GM12864 (cell line): ENCODE data around the gene PRDX5.
A peak's percentile ranks its signal among the peaks of the same experiment; 100 is the strongest.

Source experiments
- DNase-seq: peaks from one replicate; pipeline ENCODE4 v3.0.0-alpha.2; 2011; ENCODE audit warnings: low read depth
- H3K4me3 ChIP-seq: 2 replicates; pipeline ENCODE4 v1.5.1; 2011; ENCODE audit warnings: mild to moderate bottlenecking, low read depth, low read length, control low read depth
- TF ChIP-seq, protein P1 (sequence below): IDR thresholded peaks from 2 replicates; pipeline ENCODE4 v1.5.1; 2011; ENCODE audit warnings: low read depth, mild to moderate bottlenecking, moderate library complexity, low read length, control low read depth, inconsistent platforms; ENCODE audit errors: missing control alignments

The PRDX5 gene

DNA sequence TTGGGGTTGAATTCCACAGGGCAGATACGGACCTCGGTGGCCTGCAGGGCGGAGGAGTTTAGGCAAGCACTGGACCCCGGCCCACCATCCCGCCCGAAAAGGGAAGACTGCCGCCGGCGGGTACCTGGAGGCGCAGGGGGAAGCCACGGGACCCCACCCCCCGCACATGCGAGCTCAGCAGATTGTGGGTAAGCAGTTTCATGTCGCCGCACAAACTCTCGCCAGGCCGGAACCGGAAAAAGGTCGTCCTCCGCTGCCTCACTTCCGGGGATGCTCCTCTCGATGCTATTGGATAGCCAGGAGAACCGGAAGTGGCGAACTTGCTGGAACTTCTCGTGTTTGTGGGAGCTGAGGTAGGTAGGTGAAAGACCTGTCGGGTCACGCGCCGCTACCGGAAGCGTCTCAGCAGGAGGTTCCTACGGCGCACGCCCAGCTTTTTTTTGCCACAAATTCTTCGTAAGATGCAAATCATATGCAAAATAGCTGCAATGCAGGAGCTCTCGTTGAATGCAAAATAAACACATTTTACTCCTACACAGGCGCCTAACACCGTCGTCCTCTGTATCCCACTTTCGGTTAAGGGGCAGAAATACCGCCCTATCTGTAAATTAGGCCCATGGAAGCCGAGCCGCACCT is 478 bp upstream of the PRDX5 start, which contains the start of gene TRMT112:
TSS of gene TRMT112 (minus strand) at position 235 of the 636 bp plus-strand sequence. CDS start at position 202, 33 bp downstream.
- H3K4me3 ChIP-seq = peak within 1 kb of the TSS; percentile 91
- DNase-seq = peak; percentile 99
- TF ChIP-seq, protein P1, sequence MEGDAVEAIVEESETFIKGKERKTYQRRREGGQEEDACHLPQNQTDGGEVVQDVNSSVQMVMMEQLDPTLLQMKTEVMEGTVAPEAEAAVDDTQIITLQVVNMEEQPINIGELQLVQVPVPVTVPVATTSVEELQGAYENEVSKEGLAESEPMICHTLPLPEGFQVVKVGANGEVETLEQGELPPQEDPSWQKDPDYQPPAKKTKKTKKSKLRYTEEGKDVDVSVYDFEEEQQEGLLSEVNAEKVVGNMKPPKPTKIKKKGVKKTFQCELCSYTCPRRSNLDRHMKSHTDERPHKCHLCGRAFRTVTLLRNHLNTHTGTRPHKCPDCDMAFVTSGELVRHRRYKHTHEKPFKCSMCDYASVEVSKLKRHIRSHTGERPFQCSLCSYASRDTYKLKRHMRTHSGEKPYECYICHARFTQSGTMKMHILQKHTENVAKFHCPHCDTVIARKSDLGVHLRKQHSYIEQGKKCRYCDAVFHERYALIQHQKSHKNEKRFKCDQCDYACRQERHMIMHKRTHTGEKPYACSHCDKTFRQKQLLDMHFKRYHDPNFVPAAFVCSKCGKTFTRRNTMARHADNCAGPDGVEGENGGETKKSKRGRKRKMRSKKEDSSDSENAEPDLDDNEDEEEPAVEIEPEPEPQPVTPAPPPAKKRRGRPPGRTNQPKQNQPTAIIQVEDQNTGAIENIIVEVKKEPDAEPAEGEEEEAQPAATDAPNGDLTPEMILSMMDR = no peak

DNA sequence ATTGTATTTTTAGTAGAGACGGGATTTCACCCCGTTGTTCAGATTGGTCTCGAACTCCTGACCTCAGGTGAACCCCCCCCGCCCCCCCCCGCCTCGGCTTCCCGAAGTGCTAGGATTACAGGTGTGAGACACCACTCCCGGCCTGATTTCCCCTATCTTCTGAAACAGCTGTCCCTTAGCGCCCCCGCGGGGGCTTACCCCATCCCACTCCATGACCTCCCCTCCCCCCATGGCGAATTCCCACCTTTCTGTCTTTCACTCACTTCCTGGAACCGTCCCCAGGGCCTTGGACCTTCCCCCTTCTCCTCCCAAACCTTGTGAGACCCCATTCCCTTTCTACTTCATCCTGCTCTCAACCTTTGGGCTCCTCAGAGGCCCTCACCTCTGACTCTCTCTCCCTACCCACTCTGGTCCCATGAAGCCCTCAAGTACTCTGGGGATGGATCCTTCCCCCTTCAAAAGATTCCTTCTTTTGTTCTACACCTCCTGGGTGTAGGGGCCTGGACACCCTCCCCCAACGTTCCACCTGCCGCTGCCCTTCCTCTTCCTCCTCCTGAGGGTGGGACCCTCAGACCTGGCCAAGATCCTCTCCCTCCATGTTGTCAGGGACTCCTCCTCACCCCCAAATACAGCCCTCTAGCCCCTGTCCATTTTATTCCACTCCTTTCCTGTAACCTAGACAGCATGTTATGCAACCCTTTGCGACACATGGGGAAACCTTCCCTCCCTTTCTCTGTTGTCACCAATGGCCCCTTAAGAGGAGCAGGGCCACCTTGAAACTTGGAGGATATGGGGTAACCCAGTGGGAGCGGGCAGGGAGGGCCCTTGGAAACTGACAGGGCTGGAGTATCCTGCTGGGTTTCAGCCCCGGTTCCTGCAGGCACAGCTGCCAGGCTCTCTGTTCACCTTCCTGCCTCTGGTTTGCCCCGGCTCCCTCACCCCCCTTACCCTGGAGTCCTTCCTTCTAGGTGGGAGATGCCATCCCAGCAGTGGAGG is 1.1 kb downstream of the PRDX5 start:
- H3K4me3 ChIP-seq = peak overlapping the region; percentile 91
- TF ChIP-seq, protein P1 = no peak
- no peak for DNase-seq

DNA sequence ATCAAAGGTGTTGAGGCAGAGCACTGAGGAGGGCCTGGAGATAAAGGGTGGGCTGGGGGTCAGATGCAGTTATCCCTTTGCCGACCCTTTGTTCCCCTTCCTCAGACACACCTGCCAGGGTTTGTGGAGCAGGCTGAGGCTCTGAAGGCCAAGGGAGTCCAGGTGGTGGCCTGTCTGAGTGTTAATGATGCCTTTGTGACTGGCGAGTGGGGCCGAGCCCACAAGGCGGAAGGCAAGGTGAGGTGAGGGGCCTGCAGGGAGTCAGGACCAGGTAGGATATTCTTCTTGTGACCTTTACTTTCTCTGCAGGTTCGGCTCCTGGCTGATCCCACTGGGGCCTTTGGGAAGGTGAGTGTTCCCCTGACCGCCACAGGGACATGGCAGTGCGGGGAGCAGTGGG is 2.6 kb downstream of the PRDX5 start:
- TF ChIP-seq, protein P1 = no peak
- DNase-seq = no peak
- H3K4me3 ChIP-seq = no peak overlapping the region

DNA sequence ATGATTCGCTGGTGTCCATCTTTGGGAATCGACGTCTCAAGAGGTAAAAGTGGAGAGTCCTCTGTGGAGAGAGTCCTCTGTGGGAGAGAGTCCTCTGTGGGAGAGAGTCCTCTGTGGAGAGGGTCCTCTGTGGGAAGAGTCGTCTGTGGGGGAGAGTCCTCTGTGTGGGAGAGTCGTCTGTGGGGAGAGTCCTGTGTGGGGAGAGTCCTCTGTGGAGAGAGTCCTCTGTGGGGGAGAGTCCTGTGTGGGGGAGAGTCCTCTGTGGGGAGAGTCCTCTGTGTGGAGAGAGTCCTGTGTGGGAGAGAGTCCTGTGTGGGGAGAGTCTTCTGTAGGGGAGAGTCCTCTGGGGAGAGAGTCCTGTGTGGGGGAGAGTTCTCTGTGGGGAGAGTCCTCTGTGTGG is 3.1 kb downstream of the PRDX5 start:
- TF ChIP-seq, protein P1 = no peak
- no peak for DNase-seq

DNA sequence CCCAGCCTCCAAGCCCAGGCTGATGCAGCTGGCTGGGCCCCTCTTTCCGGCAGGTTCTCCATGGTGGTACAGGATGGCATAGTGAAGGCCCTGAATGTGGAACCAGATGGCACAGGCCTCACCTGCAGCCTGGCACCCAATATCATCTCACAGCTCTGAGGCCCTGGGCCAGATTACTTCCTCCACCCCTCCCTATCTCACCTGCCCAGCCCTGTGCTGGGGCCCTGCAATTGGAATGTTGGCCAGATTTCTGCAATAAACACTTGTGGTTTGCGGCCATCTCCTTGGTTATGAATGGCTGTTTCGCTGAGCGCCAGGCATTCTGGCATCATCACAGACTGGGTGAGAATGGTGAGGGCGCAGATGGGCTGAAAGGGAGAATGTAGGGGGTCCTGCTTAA is 3.6 kb downstream of the PRDX5 start:
- no peak for DNase-seq
- H3K4me3 ChIP-seq = no peak overlapping the region
- TF ChIP-seq, protein P1 = no peak

More for the DNA sequence above, 3.1 kb downstream of the PRDX5 start:
- no peak overlapping the region for H3K4me3 ChIP-seq

DNA sequence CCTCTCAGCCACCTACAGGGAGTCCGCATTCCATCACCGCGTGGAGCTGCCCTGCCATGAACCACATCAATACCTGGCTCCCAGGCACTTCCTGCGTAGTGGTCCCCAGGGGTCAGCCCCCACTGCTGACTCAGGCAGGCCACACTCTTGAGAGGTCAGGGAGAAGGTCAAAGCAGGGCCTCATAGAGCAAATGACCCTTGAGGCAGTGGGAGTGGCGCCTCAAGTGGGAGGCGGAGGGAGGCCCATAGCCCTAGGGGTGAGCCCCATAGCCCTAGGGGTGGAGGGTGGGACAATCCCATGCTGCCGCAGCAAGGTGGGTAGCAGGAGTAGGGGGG is 5.0 kb downstream of the PRDX5 start:
- TF ChIP-seq, protein P1 = no peak
- no peak for DNase-seq
- H3K4me3 ChIP-seq = no peak overlapping the region
